Neural cell (in vitro differentiated cells): Measurements from ENCODE around the gene HIPK2. TPM values are rescaled to one million over a fixed set of nuclear protein-coding genes. Genes with fewer than 3 reads are reported as not detected.

Source experiments
- H2AFZ ChIP-seq: fragments of 200-600, 300-800 bp; sonication (generic), shearing (Covaris generic); 2 replicates; pipeline ENCODE4 v1.6.0; 2014; ENCODE audit warnings: low read depth, mild to moderate bottlenecking, antibody characterized with exemption, low read length, moderate library complexity
- H3F3A ChIP-seq: fragments of 200-600 bp; shearing (Covaris generic); 2 replicates; pipeline ENCODE4 v1.6.1; 2016; ENCODE audit warnings: mild to moderate bottlenecking, moderate library complexity, mixed read lengths, antibody characterized with exemption, low read length; ENCODE audit not compliant: insufficient read depth, poor library complexity, severe bottlenecking
- H3K27ac ChIP-seq: fragments of 200-600, 300-800 bp; sonication (generic), shearing (Covaris generic); 2 replicates; pipeline ENCODE4 v1.5.1; 2014; ENCODE audit warnings: mild to moderate bottlenecking, low read length, moderate library complexity
- H3K27me3 ChIP-seq: fragments of 300-800, 200-600 bp; sonication (generic), shearing (Covaris generic); 2 replicates; pipeline ENCODE4 v1.6.0; 2014; ENCODE audit warnings: mild to moderate bottlenecking, low read depth, low read length, moderate library complexity; ENCODE audit not compliant: insufficient read depth
- H3K36me3 ChIP-seq: fragments of 300-800, 200-600 bp; sonication (generic), shearing (Covaris generic); 2 replicates; pipeline ENCODE4 v1.5.1; 2014; ENCODE audit warnings: mild to moderate bottlenecking, antibody characterized with exemption, low read length, moderate library complexity; ENCODE audit not compliant: insufficient read depth
- H3K4me2 ChIP-seq: fragments of 300-800, 200-600 bp; sonication (generic), shearing (Covaris generic); 2 replicates; pipeline ENCODE4 v1.6.0; 2014; ENCODE audit warnings: mild to moderate bottlenecking, low read length
- H3K4me3 ChIP-seq: fragments of 300-800, 200-600 bp; sonication (generic), shearing (Covaris generic); 2 replicates; pipeline ENCODE4 v1.5.1; 2014; ENCODE audit warnings: mild to moderate bottlenecking, low read length, moderate library complexity
- H3K79me2 ChIP-seq: fragments of 200-600 bp; shearing (Covaris generic); replicated peaks from 2 replicates; pipeline ENCODE4 v1.6.0; 2014; ENCODE audit warnings: mild to moderate bottlenecking, low read length, moderate library complexity; ENCODE audit not compliant: insufficient read depth
- H3K9ac ChIP-seq: fragments of 300-800, 200-600 bp; sonication (generic), shearing (Covaris generic); 2 replicates; pipeline ENCODE4 v1.6.1; 2016; ENCODE audit warnings: mild to moderate bottlenecking, low read length, mixed read lengths
- H3K9me2 ChIP-seq: fragments of 200-600 bp; shearing (Covaris generic); 2 replicates; pipeline ENCODE4 v1.6.1; 2016; ENCODE audit warnings: mild to moderate bottlenecking, low read length, mixed read lengths; ENCODE audit not compliant: insufficient read depth
- H3K9me3 ChIP-seq: fragments of 200-600, 300-800 bp; sonication (generic), shearing (Covaris generic); 2 replicates; pipeline ENCODE4 v1.6.1; 2016; ENCODE audit warnings: mild to moderate bottlenecking, mixed run types, low read length, moderate library complexity, mixed read lengths
- H4K20me1 ChIP-seq: fragments of 200-600 bp; shearing (Covaris generic); 2 replicates; pipeline ENCODE4 v1.6.1; 2016; ENCODE audit warnings: mild to moderate bottlenecking, mixed run types; ENCODE audit not compliant: insufficient read depth
- EP300 ChIP-seq: fragments of 450-650 bp; conservative IDR thresholded peaks from 2 replicates; pipeline ENCODE4 v1.6.1; 2014; ENCODE audit warnings: antibody characterized with exemption, mild to moderate bottlenecking, moderate library complexity; ENCODE audit not compliant: poor library complexity, severe bottlenecking
- EZH2 ChIP-seq: fragments of 200-600, 300-800 bp; shearing (Covaris generic), sonication (generic); IDR thresholded peaks from 2 replicates; pipeline ENCODE4 v1.6.1; 2014; ENCODE audit warnings: antibody characterized with exemption, low read length, borderline replicate concordance, mild to moderate bottlenecking; ENCODE audit not compliant: insufficient read depth, poor library complexity, severe bottlenecking
- MXI1 ChIP-seq: fragments of 450-650 bp; conservative IDR thresholded peaks from 2 replicates; pipeline ENCODE4 v1.6.1; 2014; ENCODE audit warnings: antibody characterized with exemption, mild to moderate bottlenecking; ENCODE audit not compliant: poor library complexity, severe bottlenecking
- POLR2AphosphoS5 ChIP-seq: IDR thresholded peaks from 2 replicates; pipeline ENCODE4 v1.6.1; 2012
- RAD21 ChIP-seq: fragments of 450-650 bp; conservative IDR thresholded peaks from 2 replicates; pipeline ENCODE4 v1.6.1; 2014; ENCODE audit warnings: antibody characterized with exemption, mild to moderate bottlenecking, moderate library complexity
- SMC3 ChIP-seq: fragments of 450-650 bp; conservative IDR thresholded peaks from 2 replicates; pipeline ENCODE4 v1.6.1; 2014; ENCODE audit warnings: antibody characterized with exemption, mild to moderate bottlenecking, moderate library complexity; ENCODE audit not compliant: poor library complexity
- TAF1 ChIP-seq: IDR thresholded peaks from 2 replicates; pipeline ENCODE4 v1.6.1; 2012; ENCODE audit warnings: low read depth
- polyA plus RNA-seq: library from polyadenylated mRNA; depleted of rRNA; stranded (reverse); fragments of >200 nt; gene quantifications from 2 replicates; pipeline ENCODE4 v1.2.3, GENCODE V29; 2014
- TF ChIP-seq, protein P1 (sequence below): IDR thresholded peaks from 2 replicates; pipeline ENCODE4 v1.6.1; 2012; ENCODE audit warnings: borderline replicate concordance
- TF ChIP-seq, protein P2 (sequence below): fragments of 450-650 bp; IDR thresholded peaks from 2 replicates; pipeline ENCODE4 v1.5.1; 2014; ENCODE audit warnings: antibody characterized with exemption, mild to moderate bottlenecking, moderate library complexity; ENCODE audit not compliant: poor library complexity, severe bottlenecking

The HIPK2 gene
- polyA plus RNA-seq, 1 donor from 2014 or later = 8.5 TPM

DNA sequence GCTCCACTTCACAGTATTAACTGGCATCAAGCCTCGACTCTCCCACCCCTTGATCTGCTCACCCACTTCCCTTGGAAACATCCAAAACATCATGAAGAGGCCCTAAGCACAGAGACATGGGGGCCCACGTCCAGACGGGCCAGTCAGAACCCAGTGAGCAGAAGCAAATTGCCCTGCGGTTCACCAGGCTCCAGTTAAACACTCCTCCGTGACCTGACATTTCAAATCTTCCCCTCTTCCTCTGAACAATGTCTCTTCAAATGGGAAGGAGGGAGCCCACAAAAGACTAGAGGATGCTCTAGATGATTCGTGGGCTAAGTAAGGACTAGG, 209.5 kb downstream of the HIPK2 start:
- no peak overlapping the region for H2AFZ ChIP-seq
- TF ChIP-seq SMC3 (no peak), TAF1 (no peak), EZH2 (no peak), RAD21 (no peak), EP300 (no peak), POLR2AphosphoS5 (no peak), MXI1 (no peak)
- TF ChIP-seq, protein P1, sequence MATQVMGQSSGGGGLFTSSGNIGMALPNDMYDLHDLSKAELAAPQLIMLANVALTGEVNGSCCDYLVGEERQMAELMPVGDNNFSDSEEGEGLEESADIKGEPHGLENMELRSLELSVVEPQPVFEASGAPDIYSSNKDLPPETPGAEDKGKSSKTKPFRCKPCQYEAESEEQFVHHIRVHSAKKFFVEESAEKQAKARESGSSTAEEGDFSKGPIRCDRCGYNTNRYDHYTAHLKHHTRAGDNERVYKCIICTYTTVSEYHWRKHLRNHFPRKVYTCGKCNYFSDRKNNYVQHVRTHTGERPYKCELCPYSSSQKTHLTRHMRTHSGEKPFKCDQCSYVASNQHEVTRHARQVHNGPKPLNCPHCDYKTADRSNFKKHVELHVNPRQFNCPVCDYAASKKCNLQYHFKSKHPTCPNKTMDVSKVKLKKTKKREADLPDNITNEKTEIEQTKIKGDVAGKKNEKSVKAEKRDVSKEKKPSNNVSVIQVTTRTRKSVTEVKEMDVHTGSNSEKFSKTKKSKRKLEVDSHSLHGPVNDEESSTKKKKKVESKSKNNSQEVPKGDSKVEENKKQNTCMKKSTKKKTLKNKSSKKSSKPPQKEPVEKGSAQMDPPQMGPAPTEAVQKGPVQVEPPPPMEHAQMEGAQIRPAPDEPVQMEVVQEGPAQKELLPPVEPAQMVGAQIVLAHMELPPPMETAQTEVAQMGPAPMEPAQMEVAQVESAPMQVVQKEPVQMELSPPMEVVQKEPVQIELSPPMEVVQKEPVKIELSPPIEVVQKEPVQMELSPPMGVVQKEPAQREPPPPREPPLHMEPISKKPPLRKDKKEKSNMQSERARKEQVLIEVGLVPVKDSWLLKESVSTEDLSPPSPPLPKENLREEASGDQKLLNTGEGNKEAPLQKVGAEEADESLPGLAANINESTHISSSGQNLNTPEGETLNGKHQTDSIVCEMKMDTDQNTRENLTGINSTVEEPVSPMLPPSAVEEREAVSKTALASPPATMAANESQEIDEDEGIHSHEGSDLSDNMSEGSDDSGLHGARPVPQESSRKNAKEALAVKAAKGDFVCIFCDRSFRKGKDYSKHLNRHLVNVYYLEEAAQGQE = no peak
- TF ChIP-seq, protein P2, sequence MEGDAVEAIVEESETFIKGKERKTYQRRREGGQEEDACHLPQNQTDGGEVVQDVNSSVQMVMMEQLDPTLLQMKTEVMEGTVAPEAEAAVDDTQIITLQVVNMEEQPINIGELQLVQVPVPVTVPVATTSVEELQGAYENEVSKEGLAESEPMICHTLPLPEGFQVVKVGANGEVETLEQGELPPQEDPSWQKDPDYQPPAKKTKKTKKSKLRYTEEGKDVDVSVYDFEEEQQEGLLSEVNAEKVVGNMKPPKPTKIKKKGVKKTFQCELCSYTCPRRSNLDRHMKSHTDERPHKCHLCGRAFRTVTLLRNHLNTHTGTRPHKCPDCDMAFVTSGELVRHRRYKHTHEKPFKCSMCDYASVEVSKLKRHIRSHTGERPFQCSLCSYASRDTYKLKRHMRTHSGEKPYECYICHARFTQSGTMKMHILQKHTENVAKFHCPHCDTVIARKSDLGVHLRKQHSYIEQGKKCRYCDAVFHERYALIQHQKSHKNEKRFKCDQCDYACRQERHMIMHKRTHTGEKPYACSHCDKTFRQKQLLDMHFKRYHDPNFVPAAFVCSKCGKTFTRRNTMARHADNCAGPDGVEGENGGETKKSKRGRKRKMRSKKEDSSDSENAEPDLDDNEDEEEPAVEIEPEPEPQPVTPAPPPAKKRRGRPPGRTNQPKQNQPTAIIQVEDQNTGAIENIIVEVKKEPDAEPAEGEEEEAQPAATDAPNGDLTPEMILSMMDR = no peak
- no peak overlapping the region for H3K9ac ChIP-seq
- H4K20me1 ChIP-seq = no peaks in the 10 kb centered on the region
- H3K27ac ChIP-seq = no peak overlapping the region
- no peaks in the 10 kb centered on the region for H3K9me2 ChIP-seq
- no peaks in the 10 kb centered on the region for H3K9me3 ChIP-seq
- H3K4me2 ChIP-seq = no peak overlapping the region
- H3K36me3 ChIP-seq = no peaks in the 10 kb centered on the region
- no peak overlapping the region for H3K4me3 ChIP-seq
- H3F3A ChIP-seq = no peaks in the 10 kb centered on the region
- H3K27me3 ChIP-seq = no peaks in the 10 kb centered on the region
- no peaks in the 10 kb centered on the region for H3K79me2 ChIP-seq

DNA sequence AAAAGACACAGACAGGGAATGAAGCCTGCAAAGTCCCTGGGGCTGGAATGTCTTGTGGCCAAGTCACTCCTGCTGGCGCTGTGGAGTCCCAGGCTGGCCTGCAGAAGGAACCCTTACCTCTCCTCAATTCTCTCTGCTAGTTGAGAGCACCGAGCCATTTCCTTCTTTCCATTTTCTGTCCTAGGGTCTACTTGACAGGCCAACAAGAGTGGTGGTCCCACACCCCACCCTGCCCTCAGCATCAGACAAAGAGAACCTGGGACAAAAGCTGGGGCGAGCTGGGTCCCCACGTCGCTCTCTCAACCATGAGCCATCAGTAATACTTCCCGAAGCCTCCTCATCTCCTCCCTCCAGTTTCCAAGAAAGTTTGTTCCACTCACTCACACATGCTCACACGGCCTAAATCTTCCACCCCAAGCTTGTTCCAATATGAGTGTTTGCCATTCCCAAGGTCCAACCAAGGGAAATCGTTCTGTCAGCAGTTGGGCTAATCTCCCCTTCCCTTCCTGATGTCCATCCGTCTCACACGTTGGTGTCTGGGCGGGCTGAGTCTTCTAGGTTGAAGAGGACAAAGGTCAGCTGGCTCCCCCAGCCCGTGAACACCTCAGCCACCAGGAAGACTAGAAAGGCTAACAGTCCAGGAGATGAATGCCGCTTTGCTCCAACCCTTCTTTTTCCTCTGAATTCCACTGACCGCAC, 210.0 kb downstream of the HIPK2 start:
- no peaks in the 10 kb centered on the region for H3K27me3 ChIP-seq
- no peak overlapping the region for H3K4me3 ChIP-seq
- TF ChIP-seq, protein P2 = no peak
- no peak for TF ChIP-seq MXI1
- TF ChIP-seq EZH2 = no peak
- no peak for TF ChIP-seq TAF1
- TF ChIP-seq, protein P1 = no peak
- TF ChIP-seq RAD21 = no peak
- no peak for TF ChIP-seq EP300
- no peak for TF ChIP-seq POLR2AphosphoS5
- no peaks in the 10 kb centered on the region for H3F3A ChIP-seq
- no peaks in the 10 kb centered on the region for H4K20me1 ChIP-seq
- no peak overlapping the region for H3K4me2 ChIP-seq
- no peak overlapping the region for H3K27ac ChIP-seq
- no peaks in the 10 kb centered on the region for H3K36me3 ChIP-seq
- no peak overlapping the region for H2AFZ ChIP-seq
- no peak overlapping the region for H3K9ac ChIP-seq
- no peaks in the 10 kb centered on the region for H3K79me2 ChIP-seq
- no peaks in the 10 kb centered on the region for H3K9me2 ChIP-seq
- no peaks in the 10 kb centered on the region for H3K9me3 ChIP-seq
